HG03135 (cell line): ENCODE results near the gene TTLL8.

Source experiments
- ATAC-seq: cut with Tn5 transposase; IDR thresholded peaks from one replicate; pipeline ENCODE4 v1.9.1; 2021; ENCODE audit warnings: mild to moderate bottlenecking, moderate library complexity; ENCODE audit not compliant: unreplicated experiment

The TTLL8 gene

GRCh38 chr22:49970528-49971231 is 87.4 kb downstream of the TTLL8 start:
- peak; percentile 58 for ATAC-seq

DNA sequence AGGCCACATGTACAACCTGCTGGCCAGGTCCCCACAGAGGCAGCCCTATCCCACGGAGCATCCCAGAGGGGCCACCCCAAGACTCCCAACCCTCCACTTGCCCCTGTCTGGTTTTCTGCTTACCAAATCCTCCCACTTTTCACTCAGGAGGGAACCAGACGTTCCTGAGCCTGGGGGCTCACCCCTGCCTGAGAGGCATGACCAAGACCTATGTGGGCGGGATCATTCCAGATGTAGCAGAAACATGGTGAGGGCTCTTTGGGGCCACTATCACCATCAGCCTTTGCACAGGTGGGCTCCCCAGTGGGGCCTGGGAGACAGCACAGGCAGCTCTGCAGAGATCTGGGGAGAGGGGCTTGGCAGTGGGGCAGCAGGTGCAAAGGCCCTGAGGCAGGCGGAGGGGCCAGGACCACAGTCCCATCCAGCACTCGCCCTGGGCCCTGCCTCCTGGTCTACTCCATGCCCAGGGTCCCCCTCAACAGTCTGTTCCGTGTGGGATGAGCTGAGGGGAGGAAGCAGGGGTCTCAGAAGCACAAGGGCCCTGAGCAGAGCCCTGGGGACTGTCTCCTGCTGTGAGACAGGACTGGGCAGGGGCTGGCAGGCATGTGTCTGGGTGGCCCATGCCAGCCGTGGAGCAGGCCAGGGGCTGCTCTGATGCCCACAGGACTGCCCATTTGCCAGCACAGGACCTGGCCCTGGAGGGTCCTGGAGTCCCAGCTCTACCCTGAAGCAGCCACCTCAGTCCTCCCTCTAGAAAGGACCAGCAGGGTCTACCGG is 88.2 kb downstream of the TTLL8 start:
- ATAC-seq: peak; percentile 2

DNA sequence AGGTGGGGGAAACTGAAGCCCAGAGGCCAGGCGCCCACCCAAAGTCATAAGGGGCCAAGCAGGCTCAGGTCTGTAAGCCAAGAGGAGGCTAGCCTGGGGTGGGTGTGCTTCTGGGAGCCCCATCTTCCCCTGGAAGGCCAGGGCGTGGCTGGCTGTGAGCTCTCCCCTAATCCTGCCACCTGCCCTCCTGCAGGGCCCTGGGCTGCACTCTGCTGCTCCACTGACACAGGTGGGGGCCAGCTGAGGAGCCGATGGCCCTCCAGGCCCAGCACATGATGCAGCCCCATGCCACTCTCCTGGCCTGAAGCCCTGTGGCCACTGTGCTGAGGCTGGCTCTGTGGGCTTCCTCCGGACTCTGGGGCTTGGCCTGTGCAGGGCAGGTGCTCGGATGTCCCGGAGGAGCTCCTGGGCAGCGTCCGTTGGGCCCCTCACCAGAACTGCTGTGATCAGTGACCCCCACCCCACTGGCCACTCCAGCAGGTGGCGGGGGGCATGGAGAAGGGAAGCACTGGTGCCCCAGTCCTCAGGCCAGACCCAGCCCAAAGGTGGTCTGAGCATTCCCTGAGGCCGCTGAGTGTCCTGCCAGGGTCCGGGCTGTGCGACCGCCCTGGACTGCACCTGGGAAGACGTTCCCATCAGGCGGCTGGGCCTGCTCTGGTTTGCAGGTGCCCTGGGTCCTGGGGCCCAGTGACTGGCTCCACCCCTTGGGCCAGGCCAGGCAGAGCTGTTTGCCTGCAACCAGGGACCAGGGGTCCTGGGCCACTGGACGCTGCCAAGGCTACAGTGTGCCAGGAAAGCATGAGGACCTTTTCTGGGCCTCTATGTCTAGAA is 89.1 kb downstream of the TTLL8 start:
- ATAC-seq: no peak
